Tibial nerve (tissue), 4 donors: Measurements from ENCODE around the gene ATP11A.

Experiments
- CTCF ChIP-seq, 5 experiments: fragments of 200-600 bp in 3 of 5; fragments of 450-650 bp in 2 of 5; sonication (generic) in 3 of 5; IDR thresholded peaks; one replicate each; pipeline ENCODE4 v1.5.1; 2016 to 2019; ENCODE audit warnings: antibody characterized with exemption in 5 of 5, mild to moderate bottlenecking in 3 of 5, moderate library complexity in 2 of 5
- EP300 ChIP-seq, 2 donors: sonication (generic); formaldehyde crosslinking; IDR thresholded peaks; one replicate each; pipeline ENCODE4 v1.6.1; 2017; ENCODE audit warnings: antibody characterized with exemption in 2 of 2, mild to moderate bottlenecking in 1 of 2
- POLR2A ChIP-seq, 2 donors: fragments of 450-650 bp; IDR thresholded peaks; one replicate each; pipeline ENCODE4 v1.6.1; 2017; ENCODE audit warnings: antibody characterized with exemption in 2 of 2, mild to moderate bottlenecking in 2 of 2, moderate library complexity in 2 of 2

- no peak for TF ChIP-seq POLR2A (IDR thresholded peaks at IDR 0.05)
- TF ChIP-seq CTCF (IDR thresholded peaks at IDR 0.05): no peak
- TF ChIP-seq EP300 (IDR thresholded peaks at IDR 0.05): no peak
Observed at GRCh38 chr13:112680741-112681360, 9.0 kb upstream of the ATP11A start.
